ENCODE results near the gene TNFAIP6. TPM values are rescaled to one million over a fixed set of nuclear protein-coding genes. Genes with fewer than 3 reads are reported as not detected.
"Not testable (repeated sequence)": the region's sequence is repeated elsewhere in the genome, so short reads cannot be mapped to it uniquely, and the experiment has no call there.

The TNFAIP6 gene
- total RNA-seq (2014; rRNA removed): 20.3 and 21.3 TPM in 2 replicates
- 0.86 TPM for polyA plus RNA-seq (2012)

GRCh38 chr2:151357359-151357758 is at the start of gene TNFAIP6:
Gene TNFAIP6, plus strand, starts transcription at chr2:151357592. Its CDS starts 75 bp downstream, at chr2:151357667.
- DNase-seq (ENCODE audit: low read depth): peak; percentile 94

GRCh38 chr2:151310313-151310712 is 47.1 kb upstream of the TNFAIP6 start:
- DNase-seq (ENCODE audit: low read depth): not testable (repeated sequence)

- peak; percentile 85 for DNase-seq (ENCODE audit: low read depth)
Observed at GRCh38 chr2:151312440-151312839, 45.0 kb upstream of the TNFAIP6 start.

- peak; percentile 56 for DNase-seq (ENCODE audit: low read depth)
Observed at GRCh38 chr2:151315381-151315903, 42.0 kb upstream of the TNFAIP6 start.

GRCh38 chr2:151325581-151326095 is 31.8 kb upstream of the TNFAIP6 start:
- DNase-seq (ENCODE audit: low read depth): no peak

- no peak for DNase-seq (ENCODE audit: low read depth)
Observed at GRCh38 chr2:151326554-151326953, 30.8 kb upstream of the TNFAIP6 start.

- DNase-seq (ENCODE audit: low read depth): no peak
Observed at GRCh38 chr2:151329998-151330397, 27.4 kb upstream of the TNFAIP6 start.

- DNase-seq (ENCODE audit: low read depth): no peak
Observed at GRCh38 chr2:151333083-151333482, 24.3 kb upstream of the TNFAIP6 start.

GRCh38 chr2:151334082-151334815 is 23.1 kb upstream of the TNFAIP6 start:
- peak; percentile 78 for DNase-seq (ENCODE audit: low read depth)

GRCh38 chr2:151336863-151337371 is 20.5 kb upstream of the TNFAIP6 start:
- DNase-seq (ENCODE audit: low read depth): no peak

- DNase-seq (ENCODE audit: low read depth): peak; percentile 58
Observed at GRCh38 chr2:151337643-151338042, 19.7 kb upstream of the TNFAIP6 start.

- DNase-seq (ENCODE audit: low read depth): no peak
Observed at GRCh38 chr2:151338115-151338514, 19.3 kb upstream of the TNFAIP6 start.

GRCh38 chr2:151343073-151343472 is 14.3 kb upstream of the TNFAIP6 start:
- no peak for DNase-seq (ENCODE audit: low read depth)

GRCh38 chr2:151344191-151344590 is 13.2 kb upstream of the TNFAIP6 start:
- DNase-seq (ENCODE audit: low read depth): not testable (repeated sequence)

- DNase-seq (ENCODE audit: low read depth): no peak
Observed at GRCh38 chr2:151344906-151345305, 12.5 kb upstream of the TNFAIP6 start.

GRCh38 chr2:151347294-151347693 is 10.1 kb upstream of the TNFAIP6 start:
- DNase-seq (ENCODE audit: low read depth): no peak

- DNase-seq (ENCODE audit: low read depth): no peak
Observed at GRCh38 chr2:151347906-151348305, 9.5 kb upstream of the TNFAIP6 start.

GRCh38 chr2:151350579-151351195 is 6.7 kb upstream of the TNFAIP6 start:
- DNase-seq (ENCODE audit: low read depth): peak; percentile 76

GRCh38 chr2:151353995-151354394 is 3.4 kb upstream of the TNFAIP6 start:
- DNase-seq (ENCODE audit: low read depth): no peak

- DNase-seq (ENCODE audit: low read depth): no peak
Observed at GRCh38 chr2:151354807-151355206, 2.6 kb upstream of the TNFAIP6 start.

GRCh38 chr2:151358166-151358970 is 976 bp downstream of the TNFAIP6 start:
- no peak for DNase-seq (ENCODE audit: low read depth)
